ENCODE data around the gene PARD3B. TPM values are rescaled to one million over a fixed set of nuclear protein-coding genes. Genes with fewer than 3 reads are reported as not detected.

The PARD3B gene
- total and polyA plus RNA-seq, 2 donors (not counting 1 experiment from before 2014, with no cell fraction given): 7.4 to 20.6 TPM

GRCh38 chr2:205032093-205032551 is 486.8 kb downstream of the PARD3B start:
- H3K9me3 ChIP-seq (ENCODE audit: control insufficient read depth, insufficient read depth, low read depth, low read length): no peaks in the 10 kb centered on the region
- no peaks in the 10 kb centered on the region for H3K79me2 ChIP-seq (ENCODE audit: control insufficient read depth, insufficient read depth, low read length)
- no peaks in the 10 kb centered on the region for H3K27me3 ChIP-seq (ENCODE audit: control insufficient read depth, insufficient read depth, low read length)
- H3K4me2 ChIP-seq (ENCODE audit: extremely low read depth, insufficient read depth, low read length): no peak overlapping the region
- no peaks in the 10 kb centered on the region for H4K20me1 ChIP-seq (ENCODE audit: control insufficient read depth, extremely low read depth, insufficient read depth, low read length)
- no peak overlapping the region for H3K27ac ChIP-seq (ENCODE audit: insufficient read depth, low read length)
- H2AFZ ChIP-seq (ENCODE audit: low read length): no peak overlapping the region
- no peak overlapping the region for H3K9ac ChIP-seq (ENCODE audit: insufficient read depth, low read length)
- no peaks in the 10 kb centered on the region for H3K36me3 ChIP-seq (ENCODE audit: control insufficient read depth, insufficient read depth, low read length)
- no peak overlapping the region for H3K4me3 ChIP-seq (replicated peaks in 1 of 4; ENCODE audit: control extremely low read depth in 1 of 4, insufficient read depth in 1 of 4, low read depth in 3 of 4, low read length in 4 of 4)
- DNase-seq (ENCODE audit: low read depth in 2 of 2): no peak
- TF ChIP-seq EZH2 (IDR thresholded peaks at IDR 0.05; ENCODE audit: low read length, missing control alignments): no peak
- no peak for TF ChIP-seq CTCF (conservative IDR thresholded peaks at IDR 0.05 in 1 of 2, IDR thresholded peaks at IDR 0.05 in 1 of 2; ENCODE audit: low read depth in 1 of 2, low read length in 2 of 2)
- no peaks in the 10 kb centered on the region for H3K4me1 ChIP-seq (ENCODE audit: control insufficient read depth, extremely low read depth, insufficient read depth, low read length)

- TF ChIP-seq EZH2 (IDR thresholded peaks at IDR 0.05; ENCODE audit: low read length, missing control alignments) (no peak), CTCF (conservative IDR thresholded peaks at IDR 0.05 in 1 of 2, IDR thresholded peaks at IDR 0.05 in 1 of 2; ENCODE audit: low read depth in 1 of 2, low read length in 2 of 2) (no peak)
- H3K9me3 ChIP-seq (ENCODE audit: control insufficient read depth, insufficient read depth, low read depth, low read length): no peaks in the 10 kb centered on the region
Observed at GRCh38 chr2:205033431-205033830, 488.2 kb downstream of the PARD3B start.

GRCh38 chr2:205034034-205034433 is 488.8 kb downstream of the PARD3B start:
- H3K27me3 ChIP-seq (ENCODE audit: control insufficient read depth, insufficient read depth, low read length): no peaks in the 10 kb centered on the region
- no peaks in the 10 kb centered on the region for H3K79me2 ChIP-seq (ENCODE audit: control insufficient read depth, insufficient read depth, low read length)
- H2AFZ ChIP-seq (ENCODE audit: low read length): no peak overlapping the region
- H3K9me3 ChIP-seq (ENCODE audit: control insufficient read depth, insufficient read depth, low read depth, low read length): no peaks in the 10 kb centered on the region
- no peaks in the 10 kb centered on the region for H4K20me1 ChIP-seq (ENCODE audit: control insufficient read depth, extremely low read depth, insufficient read depth, low read length)
- H3K36me3 ChIP-seq (ENCODE audit: control insufficient read depth, insufficient read depth, low read length): no peaks in the 10 kb centered on the region
- H3K4me3 ChIP-seq (replicated peaks in 1 of 4; ENCODE audit: control extremely low read depth in 1 of 4, insufficient read depth in 1 of 4, low read depth in 3 of 4, low read length in 4 of 4): no peak overlapping the region
- no peak overlapping the region for H3K9ac ChIP-seq (ENCODE audit: insufficient read depth, low read length)
- no peak for TF ChIP-seq EZH2 (IDR thresholded peaks at IDR 0.05; ENCODE audit: low read length, missing control alignments)
- no peak for TF ChIP-seq CTCF (conservative IDR thresholded peaks at IDR 0.05 in 1 of 2, IDR thresholded peaks at IDR 0.05 in 1 of 2; ENCODE audit: low read depth in 1 of 2, low read length in 2 of 2)
- no peak for DNase-seq (ENCODE audit: low read depth in 2 of 2)
- no peaks in the 10 kb centered on the region for H3K4me1 ChIP-seq (ENCODE audit: control insufficient read depth, extremely low read depth, insufficient read depth, low read length)
- H3K27ac ChIP-seq (ENCODE audit: insufficient read depth, low read length): no peak overlapping the region
- H3K4me2 ChIP-seq (ENCODE audit: extremely low read depth, insufficient read depth, low read length): no peak overlapping the region

More at GRCh38 chr2:205033431-205033830, 488.2 kb downstream of the PARD3B start:
- H3K27me3 ChIP-seq (ENCODE audit: control insufficient read depth, insufficient read depth, low read length): no peaks in the 10 kb centered on the region
- H3K9ac ChIP-seq (ENCODE audit: insufficient read depth, low read length): no peak overlapping the region
- no peak overlapping the region for H2AFZ ChIP-seq (ENCODE audit: low read length)
- no peak overlapping the region for H3K27ac ChIP-seq (ENCODE audit: insufficient read depth, low read length)
- H4K20me1 ChIP-seq (ENCODE audit: control insufficient read depth, extremely low read depth, insufficient read depth, low read length): no peaks in the 10 kb centered on the region
- H3K36me3 ChIP-seq (ENCODE audit: control insufficient read depth, insufficient read depth, low read length): no peaks in the 10 kb centered on the region
- no peak overlapping the region for H3K4me2 ChIP-seq (ENCODE audit: extremely low read depth, insufficient read depth, low read length)
- no peaks in the 10 kb centered on the region for H3K4me1 ChIP-seq (ENCODE audit: control insufficient read depth, extremely low read depth, insufficient read depth, low read length)
- DNase-seq (ENCODE audit: low read depth in 2 of 2): no peak
- H3K79me2 ChIP-seq (ENCODE audit: control insufficient read depth, insufficient read depth, low read length): no peaks in the 10 kb centered on the region
- H3K4me3 ChIP-seq (replicated peaks in 1 of 4; ENCODE audit: control extremely low read depth in 1 of 4, insufficient read depth in 1 of 4, low read depth in 3 of 4, low read length in 4 of 4): no peak overlapping the region

Measured in fibroblast of lung (primary cell).